Uterus (tissue), 2 donors: ENCODE data around the gene NXPH2.

Experiments used
- POLR2A ChIP-seq, 2 donors: fragments of 450-650 bp; IDR thresholded peaks; one replicate each; pipeline ENCODE4 v1.6.1; 2016; ENCODE audit warnings: antibody characterized with exemption in 2 of 2, mild to moderate bottlenecking in 1 of 2, moderate library complexity in 1 of 2
- TF ChIP-seq, protein P1 (sequence below), 4 experiments: fragments of 200-600 bp in 2 of 4; fragments of 450-650 bp in 2 of 4; sonication (generic) in 2 of 4; IDR thresholded peaks; one replicate each; pipeline ENCODE4 v1.5.1; 2016 to 2019; ENCODE audit warnings: antibody characterized with exemption in 4 of 4, mild to moderate bottlenecking in 2 of 4, moderate library complexity in 1 of 4

DNA sequence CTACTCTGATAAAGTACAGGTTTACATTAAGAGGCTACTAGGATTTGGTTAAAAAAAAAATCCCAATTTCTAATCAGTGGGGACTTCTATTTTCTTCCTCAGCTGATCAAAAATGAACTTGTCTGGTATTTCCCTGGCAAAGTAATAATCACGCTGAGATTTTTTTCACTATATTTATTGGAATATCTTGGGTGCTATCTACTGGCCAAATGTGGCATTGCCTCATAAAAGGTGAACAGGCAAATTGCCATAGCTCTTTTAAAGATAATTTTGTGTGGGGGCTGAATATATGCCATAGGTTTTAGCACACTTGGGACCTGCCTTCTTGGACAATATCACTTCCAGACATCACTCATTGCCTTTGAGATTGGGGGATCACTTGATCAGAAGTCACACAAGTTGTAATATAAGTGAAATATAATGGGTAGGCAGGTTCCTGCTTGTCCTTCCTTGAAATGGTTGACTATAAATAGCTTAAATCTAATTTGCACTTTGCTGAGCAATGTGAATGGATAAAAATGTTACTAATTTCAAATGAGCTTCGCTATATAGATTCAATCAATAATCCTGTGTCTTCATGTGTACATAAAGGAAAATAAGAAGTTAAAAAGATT is 7.0 kb upstream of the NXPH2 start:
- TF ChIP-seq, protein P1, sequence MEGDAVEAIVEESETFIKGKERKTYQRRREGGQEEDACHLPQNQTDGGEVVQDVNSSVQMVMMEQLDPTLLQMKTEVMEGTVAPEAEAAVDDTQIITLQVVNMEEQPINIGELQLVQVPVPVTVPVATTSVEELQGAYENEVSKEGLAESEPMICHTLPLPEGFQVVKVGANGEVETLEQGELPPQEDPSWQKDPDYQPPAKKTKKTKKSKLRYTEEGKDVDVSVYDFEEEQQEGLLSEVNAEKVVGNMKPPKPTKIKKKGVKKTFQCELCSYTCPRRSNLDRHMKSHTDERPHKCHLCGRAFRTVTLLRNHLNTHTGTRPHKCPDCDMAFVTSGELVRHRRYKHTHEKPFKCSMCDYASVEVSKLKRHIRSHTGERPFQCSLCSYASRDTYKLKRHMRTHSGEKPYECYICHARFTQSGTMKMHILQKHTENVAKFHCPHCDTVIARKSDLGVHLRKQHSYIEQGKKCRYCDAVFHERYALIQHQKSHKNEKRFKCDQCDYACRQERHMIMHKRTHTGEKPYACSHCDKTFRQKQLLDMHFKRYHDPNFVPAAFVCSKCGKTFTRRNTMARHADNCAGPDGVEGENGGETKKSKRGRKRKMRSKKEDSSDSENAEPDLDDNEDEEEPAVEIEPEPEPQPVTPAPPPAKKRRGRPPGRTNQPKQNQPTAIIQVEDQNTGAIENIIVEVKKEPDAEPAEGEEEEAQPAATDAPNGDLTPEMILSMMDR (IDR thresholded peaks at IDR 0.05), result peak; percentile 45 to 70 (median 50)
- TF ChIP-seq POLR2A (IDR thresholded peaks at IDR 0.05), result no peak
